OCI-M2 (cell line): Measurements from ENCODE around the gene SAXO1.

Experiments
- DNase-seq: peaks from one replicate; lab custom pipeline; 2025; ENCODE audit not compliant: unreplicated experiment; lab: John Stamatoyannopoulos, UW

SAXO1 gene

DNA sequence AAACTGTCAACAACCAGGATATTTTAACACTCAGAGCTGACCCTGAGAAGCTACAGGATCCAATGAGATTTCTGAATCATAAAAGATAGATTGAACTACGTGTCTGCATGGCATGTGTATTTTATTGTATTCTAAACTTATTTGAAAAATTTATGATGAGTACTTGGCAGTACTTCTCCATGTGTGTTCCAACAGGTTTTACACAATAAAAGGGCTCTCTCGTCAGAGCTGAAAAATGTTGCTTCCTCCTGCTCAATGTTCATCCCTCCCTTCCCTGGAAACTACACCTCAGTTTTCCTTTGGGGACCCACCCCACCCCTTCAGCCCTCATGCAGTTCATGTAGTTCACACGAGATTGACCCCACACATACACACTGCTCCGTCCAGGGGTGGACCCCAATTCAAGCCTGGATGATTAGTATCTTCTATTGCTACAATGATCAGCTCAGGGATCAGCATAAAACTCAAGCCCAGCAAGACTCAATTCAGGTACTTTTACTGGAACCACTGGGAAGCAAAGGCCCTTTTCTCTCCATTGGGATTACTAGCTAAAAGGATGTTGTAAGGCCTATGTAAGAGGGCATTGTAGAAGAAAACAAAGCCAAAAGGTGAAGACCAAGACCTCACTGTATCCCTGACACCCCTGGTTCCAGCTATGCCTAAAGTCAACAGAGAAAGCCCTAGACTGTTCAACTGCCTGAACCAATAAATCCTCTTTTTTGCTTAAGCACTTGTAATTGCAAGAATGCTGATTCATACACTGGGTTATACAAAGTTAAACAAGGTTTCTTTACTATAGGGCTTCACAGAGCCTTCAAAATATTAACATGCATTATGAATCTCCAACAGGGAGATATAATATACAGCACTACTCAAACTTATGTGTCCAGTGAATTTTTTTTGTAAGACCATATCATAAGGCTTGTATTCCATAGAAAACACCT, 112.6 kb downstream of the SAXO1 start:
- DNase-seq, result no peak

DNA sequence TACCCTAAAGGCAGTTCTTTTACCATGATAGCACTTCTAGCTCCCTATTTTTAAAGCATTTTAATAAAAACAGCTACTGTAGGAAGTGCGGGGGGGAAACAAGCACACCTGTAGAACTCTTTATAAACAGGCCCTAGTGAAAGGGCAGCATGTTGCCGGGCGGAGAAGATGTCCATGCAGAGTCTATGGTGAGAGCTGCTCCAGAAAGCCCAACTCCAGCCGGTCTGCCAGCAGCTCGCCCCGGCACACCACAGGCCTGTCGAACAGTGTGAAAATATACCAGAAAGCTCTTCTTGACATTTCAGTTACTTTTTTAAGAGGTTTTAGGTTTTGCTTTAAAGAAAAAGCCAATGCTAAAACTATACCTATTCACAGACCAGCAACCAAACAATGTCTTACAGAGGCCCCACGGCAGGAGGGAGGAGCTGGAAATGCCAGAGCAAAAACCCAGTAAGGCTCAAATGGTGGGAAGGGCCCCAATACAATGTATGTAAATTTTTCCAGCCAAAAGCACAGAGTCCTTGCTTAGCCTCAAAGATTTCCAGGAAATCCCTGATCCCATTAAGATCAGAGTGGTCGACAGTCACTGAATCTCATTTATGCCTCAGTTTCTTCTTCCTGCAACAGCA, 121.2 kb downstream of the SAXO1 start:
- DNase-seq, result no peak

DNA sequence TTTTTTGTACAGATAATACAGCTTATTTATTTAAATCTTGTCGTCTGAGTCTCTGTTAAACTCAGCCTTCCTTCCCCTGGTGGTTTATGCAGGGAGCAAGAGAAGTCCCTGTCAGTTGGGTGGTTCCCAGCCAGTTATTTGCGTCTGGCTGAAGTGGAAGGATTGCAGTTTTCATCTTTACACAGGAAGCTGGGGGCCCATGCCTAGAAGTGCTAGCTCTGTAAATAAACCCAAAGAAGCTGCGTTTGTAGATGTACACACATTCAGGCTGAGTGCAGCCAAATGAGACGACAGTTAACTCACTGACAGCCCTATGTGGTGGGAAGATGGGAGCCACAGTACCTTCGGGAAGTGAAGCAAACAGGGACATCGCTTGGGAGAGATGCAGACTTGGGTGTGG, 122.1 kb downstream of the SAXO1 start:
- DNase-seq, result no peak

- no peak for DNase-seq
Measured at GRCh38 chr9:18910435-18910834, 122.6 kb downstream of the SAXO1 start.

GRCh38 chr9:18909140-18910018, 123.6 kb downstream of the SAXO1 start:
- no peak for DNase-seq

DNA sequence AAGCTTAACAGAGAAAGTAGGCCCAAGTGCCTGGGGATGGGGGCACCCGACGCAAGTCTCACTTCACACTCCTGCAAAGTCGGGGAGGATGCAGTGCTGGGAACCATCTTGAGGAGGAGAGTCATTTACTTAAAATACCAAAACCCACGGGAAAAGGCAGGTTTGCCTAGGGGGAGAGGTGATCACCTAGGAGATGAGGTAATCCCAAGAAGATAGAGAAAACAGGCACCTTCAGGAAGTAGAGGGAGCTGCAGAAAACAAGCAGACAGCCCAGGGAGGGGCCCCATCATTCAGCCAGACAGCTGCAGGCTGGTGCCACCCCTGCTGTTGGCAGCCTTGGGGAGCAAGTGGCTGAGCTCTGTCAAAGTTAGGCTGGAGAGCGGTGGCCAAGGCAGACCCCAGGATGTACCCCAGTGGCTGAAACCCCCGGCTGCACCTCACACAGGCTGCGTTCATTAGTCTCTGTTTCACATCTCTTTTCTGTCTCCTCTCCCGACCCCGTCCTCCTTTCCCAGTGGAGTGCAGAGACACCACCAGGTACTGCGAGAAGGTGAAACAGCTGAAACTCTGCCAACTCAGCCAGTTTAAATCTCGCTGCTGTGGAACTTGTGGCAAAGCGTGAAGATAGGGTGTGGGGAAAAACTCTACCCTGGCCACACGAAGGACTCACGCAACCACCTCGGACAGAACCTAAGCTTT, 124.9 kb downstream of the SAXO1 start:
- DNase-seq, result no peak

GRCh38 chr9:18906656-18907395, 126.2 kb downstream of the SAXO1 start:
- no peak for DNase-seq

DNA sequence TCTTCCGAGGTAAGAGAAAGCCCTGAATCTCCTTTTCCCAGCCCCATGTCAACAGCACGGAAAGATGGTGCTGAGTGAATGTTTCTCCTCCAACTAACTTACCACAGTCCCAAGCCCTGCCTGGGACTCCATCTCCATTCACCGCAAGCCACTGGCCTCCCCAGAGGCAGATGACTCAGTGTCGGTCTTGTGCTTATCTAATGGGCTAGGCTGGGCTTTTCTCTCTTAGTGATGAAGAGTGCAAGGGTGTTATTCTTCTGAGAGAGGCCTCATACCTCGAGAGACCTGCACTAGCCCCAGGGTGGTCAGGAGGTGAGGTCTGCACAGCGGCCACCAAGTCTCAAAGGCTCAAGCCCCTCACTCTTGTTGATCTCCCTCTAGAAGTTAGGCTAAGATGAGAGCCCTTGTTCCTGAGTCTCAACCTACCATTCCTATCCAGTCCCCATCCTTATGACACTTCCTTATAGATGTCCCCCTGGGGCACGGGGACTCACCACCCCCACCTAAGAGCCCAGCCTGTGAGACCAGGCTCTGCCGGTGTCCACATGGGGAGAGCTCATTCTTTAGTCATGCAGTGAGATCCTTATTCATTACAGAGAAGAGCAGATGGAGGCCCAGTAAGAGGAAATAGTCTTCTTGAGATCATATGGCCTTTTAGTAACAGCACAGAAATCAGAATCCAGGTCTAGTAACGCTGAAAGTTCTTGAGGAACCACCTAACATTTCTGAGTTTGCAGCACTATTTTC, 127.0 kb downstream of the SAXO1 start:
- no peak for DNase-seq

DNA sequence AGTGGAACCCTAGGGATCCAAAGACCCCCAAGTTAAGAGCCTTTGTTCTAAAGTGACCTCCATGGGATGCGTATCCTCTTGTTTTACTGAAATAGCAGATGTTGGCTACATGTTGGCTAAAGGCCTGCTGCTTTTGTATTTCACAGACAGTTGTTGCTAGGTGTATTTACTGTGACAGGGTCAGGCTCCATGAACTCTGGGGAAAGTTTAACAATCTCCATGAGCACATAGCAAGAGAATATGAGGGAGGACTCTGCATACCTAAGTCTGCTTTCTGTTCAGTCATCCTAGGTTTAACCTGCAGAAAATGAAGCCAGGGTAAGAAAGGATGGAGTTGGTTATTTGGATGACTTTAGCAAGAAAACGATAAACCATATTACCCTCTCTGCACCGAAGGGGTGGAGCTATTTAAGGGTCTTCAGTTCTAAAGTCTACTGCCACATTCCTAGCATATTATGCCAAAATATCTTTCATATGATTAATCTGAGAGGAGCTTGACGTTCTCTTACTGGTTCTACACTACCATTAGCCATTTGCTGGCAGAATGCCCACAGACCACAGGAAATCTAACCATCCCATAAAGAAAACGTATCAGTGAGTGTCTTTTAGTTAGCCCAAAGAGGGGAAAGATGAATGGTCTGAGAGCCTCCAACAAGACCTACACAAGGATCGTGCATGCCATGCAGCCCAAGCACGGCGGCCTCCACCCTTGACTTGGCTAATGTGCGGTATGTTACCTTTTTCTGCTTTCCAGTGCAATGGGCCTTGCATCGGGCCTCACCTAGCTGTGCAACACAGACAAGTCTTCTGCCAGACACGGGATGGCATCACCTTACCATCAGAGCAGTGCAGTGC, 127.8 kb downstream of the SAXO1 start:
- no peak for DNase-seq

DNA sequence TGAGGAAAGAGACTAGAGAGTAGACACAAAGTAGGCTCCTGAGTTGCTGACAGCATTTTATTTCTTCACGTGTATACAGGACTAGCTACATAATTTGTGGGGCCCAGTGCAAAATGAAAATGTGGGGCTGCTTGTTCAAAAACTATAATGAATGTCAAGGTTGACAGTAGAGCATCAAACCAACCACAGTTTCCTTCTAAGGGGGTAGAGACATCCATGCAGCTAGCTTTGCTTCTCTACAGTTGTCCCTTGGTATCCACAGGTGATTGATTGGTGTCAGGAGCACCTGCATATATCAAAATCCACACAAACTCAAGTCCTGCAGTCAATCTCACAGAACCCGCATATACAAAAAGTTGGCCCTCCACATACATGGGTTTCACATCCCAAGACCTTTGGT, 129.6 kb downstream of the SAXO1 start:
- DNase-seq, result no peak

DNA sequence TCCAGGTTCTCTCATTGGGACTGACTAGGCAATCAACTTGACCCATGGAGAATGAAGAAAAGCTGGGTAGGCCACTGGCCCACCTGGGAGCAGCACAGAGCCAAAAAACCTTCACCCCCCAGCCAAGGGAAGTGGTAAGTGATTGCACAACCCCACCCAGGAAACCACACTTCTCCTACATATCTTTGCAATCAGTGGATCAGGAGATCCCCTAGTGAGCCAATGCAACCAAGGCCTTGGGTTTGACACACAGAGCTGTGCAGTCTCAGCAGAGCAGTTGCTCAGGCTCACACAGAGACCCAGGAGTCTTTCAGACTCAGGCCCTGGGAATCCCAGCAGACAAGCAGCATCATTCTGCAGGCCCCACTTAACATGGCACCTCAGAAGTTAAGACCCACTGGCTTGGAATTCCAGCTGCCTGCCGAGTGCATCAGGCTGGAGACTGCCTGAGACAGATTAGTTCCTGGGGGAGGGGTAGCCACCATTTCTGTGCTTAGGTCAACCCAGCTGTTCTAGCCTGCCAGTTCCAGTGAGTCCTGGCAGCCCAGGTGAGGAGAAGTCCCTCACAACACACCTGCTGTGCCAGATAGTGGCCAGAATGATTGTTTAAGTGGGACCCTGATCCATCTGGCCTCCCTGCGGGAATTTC, 136.4 kb downstream of the SAXO1 start:
- DNase-seq, result no peak

GRCh38 chr9:18896004-18896403, 137.0 kb downstream of the SAXO1 start:
- no peak for DNase-seq

DNA sequence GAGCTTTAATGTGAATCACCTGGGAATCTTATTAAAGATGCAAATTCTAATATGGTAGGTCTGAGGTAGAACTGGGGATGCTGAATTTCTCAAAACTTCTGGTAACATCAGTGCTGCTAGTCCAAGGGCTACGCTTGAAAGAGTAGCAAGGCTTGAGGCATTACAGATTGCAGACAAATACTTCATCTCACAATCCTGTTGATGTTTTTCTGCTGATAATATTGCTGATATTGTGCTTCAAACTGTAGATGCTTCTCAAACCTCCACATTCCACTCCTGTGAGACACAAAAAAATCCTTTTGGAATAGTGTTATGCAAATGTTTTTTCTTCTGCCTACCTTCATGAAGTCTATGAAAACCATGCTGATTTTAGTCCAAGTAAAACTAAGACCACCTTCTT, 139.5 kb downstream of the SAXO1 start:
- no peak for DNase-seq

DNA sequence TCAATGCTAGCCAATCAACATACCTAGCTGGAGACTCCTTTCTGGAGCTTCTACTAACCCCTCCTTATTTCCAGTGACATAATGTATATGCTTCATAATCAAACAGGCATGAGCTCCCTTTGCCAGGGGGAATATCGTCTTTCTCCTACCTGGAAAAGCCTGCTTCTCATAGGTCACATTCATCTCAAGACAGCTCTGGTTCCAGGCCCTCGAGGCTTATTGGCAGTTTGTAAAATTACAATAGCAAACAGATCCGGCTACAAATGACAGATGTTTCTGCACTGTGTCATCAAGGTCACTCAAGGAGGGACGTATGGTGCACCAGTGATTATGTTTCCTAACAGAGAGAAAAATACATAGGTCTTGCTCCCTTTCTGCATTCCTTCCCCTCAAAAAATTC, 140.0 kb downstream of the SAXO1 start:
- no peak for DNase-seq

DNA sequence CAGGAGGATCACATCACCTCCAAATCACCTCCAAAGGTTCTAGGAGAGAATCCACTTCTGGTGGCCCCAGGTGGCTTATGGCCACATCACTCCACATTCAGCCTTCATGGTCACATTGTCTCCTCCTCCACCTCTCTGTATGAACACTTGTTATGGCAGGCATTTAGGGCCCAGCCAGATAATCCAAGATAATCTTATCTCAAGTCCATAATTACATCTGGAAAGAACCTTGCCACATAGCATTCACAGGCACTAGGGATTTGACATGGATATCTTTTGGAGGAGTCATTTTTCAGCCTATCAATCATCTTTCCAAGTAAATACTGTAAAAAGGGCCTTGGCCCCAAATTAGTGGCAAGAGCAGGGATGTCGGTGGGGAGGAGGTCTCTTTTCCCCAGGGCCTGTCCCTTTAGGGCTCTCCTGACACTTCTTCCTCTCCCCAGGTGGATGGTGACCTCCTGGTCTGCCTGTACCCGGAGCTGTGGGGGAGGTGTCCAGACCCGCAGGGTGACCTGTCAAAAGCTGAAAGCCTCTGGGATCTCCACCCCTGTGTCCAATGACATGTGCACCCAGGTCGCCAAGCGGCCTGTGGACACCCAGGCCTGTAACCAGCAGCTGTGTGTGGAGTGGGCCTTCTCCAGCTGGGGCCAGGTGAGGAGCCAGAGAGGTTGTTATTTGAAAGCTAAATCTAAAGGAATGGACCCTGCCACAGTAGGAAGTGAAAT, 140.9 kb downstream of the SAXO1 start:
- DNase-seq, result no peak

GRCh38 chr9:18890372-18890771, 142.6 kb downstream of the SAXO1 start:
- DNase-seq, result no peak

GRCh38 chr9:18889550-18889949, 143.5 kb downstream of the SAXO1 start:
- no peak for DNase-seq
